ENCODE results near the gene EYS. TPM values are rescaled to one million over a fixed set of nuclear protein-coding genes. Genes with fewer than 3 reads are reported as not detected.

Gene EYS
- total RNA-seq, 1 donor from 2014 or later: 0.31 TPM

DNA sequence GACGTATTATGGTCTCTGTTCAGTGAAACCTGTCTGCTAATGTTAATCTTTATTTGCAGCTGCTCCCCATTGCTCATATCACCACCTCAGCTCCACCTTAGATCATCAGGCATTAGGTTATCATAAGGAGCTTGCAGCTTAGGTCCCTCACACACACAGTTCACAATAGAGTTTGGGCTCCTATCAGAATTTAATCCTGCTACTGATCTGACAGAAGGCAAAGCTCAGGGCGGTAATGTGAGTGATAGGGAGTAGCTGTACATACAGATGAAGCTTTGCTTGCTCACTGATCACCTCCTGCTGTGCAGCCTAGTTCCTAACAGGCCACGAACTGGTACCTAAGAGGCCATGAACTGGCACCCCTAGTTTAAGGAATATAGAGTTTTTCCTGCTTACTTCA is 989.7 kb downstream of the EYS start:
- ATAC-seq (no peak), DNase-seq (ENCODE audit: low spot score) (no peak)
- intact Hi-C loops (cut with DNase I): no loop called here

DNA sequence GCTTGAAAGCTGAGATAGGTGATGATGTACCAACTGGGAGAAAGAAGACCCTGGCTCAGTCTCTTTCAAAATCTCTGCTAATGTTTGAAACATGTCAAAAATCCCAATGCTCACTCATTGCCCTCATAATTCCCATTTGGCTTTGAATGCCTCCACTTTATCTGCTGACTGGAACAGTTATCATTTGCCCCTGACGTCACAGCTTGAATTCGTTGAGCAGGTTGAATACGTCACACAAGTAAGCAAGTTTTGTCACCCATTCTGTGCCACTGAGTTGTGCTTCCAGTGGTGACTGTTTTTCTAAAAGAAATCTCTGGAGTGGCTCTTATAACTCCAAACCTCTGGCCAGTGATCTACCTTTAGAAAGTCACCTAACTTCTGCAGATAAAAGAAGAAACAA is 991.4 kb downstream of the EYS start:
- ATAC-seq (no peak), DNase-seq (ENCODE audit: low spot score) (no peak)
- intact Hi-C loops (cut with DNase I): no loop called here

DNA sequence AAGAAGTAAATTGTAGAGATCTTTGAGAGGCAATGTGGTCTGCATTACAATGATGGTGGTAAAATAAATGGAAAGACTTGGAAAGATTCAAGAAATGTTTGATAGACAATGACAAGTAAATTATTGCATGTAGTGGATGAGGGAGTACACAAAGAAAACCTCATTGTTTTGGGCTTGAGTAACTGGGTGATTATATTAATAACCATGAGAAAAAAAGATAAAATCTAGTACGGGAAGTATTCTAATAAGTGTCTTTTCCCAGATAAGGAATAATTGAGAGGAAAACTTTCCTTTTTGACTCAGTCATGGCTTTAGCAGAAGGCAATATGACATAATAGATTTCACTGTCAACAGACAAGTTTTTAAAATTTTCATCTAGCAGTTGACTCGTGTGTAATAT is 993.0 kb downstream of the EYS start:
- intact Hi-C loops (cut with DNase I): no loop called here
- ATAC-seq (no peak), DNase-seq (ENCODE audit: low spot score) (no peak)

DNA sequence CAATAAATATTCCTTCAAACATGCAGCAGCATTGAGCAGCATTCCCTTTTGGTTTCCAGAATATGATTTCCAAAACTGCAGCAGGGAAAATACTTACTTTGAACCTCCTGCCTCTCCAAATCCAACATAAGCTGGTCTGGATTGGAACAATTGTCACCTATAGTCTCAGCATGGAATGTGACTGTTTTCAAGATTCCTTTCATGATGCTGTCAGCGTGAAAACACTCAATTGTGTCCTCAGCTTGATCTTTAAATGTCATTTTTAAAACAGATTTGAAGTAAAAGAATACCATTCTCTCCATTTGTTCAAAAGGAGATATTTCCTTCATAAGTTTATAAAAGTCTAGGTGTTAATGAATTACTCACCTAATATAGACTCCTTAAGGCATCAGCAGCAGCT is 993.9 kb downstream of the EYS start:
- no peak for DNase-seq (ENCODE audit: low spot score)
- no peak for ATAC-seq
- intact Hi-C loops (cut with DNase I): no loop called here

DNA sequence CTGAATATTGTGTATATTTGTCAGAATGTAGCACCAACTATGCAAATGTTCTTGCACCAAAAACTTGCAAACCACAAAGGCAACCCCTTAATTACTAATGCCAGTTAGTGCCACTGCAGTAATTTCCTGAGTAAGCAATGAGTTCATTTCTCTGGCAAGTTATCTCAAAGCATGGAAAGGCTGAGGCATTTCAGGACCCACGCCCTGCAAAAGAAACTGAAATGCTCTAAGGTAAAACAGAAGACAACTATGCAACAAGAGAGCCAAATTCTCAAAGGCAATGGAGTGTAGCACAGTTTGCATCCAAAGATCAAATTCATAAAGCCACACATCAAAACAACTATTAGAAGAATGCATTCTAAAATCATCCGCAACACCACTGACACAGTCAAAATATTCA is 994.4 kb downstream of the EYS start:
- intact Hi-C loops (cut with DNase I): no loop called here
- DNase-seq (ENCODE audit: low spot score): no peak
- ATAC-seq: no peak

DNA sequence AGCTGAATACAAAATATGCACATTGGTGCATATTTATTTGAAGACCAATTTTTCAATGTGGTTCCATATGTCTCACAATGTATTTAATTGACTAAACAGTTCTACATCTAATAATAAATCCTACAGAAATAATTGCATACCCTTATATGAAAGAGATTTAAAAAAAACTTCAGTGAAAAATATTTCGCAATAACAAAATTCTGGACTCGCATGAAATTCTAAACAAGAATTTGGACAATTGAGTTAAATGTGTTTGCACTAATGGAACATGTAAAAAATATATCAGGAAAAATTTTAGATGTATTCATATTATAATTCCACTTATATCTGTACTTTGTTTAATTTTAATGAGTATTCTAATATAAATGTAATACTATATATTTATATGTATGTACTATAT is 1003.1 kb downstream of the EYS start:
- no peak for DNase-seq (ENCODE audit: low spot score)
- intact Hi-C loops (cut with DNase I): no loop called here
- ATAC-seq: no peak

DNA sequence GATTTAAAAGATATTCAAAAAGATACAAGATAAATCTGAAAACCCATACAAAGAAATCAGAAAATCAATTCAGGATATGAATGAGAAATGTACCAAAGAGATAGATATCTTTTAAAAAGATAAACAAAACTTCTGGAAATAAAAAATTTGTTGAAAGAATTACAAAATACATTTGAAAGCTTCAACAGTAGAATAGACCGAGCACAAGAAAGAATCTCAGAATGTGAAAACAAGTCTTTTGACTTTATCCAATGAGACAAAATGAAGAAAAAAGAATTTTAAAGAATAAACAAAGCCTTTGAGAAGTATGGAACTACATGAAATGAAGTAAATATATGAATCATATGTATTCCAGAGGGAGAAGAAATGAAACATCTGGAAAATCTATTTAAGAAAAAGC is 1011.0 kb downstream of the EYS start:
- ATAC-seq (no peak), DNase-seq (ENCODE audit: low spot score) (no peak)
- intact Hi-C loops (cut with DNase I): no loop called here

DNA sequence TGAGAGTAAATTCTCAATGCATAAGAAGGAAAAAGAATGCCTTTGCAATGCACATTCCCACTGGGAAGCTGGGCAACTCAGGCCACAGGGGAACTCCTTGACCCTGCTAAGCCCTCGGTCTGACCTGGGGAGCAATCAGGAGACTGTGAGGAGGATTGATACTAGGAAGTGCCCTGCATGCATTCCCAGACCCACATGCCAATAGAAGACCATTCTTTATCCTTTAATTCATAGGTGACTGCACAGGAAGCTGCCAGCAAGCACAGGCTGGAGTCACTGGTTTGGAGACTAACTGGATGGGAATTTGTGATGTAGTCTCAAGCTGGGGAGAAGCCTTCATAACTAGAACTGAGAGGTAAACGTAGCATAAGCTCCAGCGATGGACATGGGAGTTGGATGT is 1012.7 kb downstream of the EYS start:
- no peak for ATAC-seq
- intact Hi-C loops (cut with DNase I): no loop called here
- no peak for DNase-seq (ENCODE audit: low spot score)

DNA sequence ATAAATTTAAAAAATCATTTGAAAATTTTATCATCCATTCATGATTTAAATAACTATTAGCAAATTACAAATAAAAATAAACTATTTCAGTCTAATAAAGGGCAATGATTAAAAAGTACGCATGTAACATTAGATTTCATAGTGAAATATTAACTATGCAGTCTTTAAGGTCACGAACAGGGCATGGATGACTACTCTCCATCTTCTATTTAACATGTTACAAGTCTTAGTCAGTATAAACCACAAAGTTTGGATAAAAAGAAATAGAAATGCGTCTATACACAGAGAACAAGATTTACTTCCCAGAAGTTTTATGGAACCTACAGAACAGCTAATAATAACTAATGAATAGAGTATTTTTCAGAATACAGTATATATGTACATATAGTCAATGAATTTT is 1016.0 kb downstream of the EYS start:
- no peak for ATAC-seq

DNA sequence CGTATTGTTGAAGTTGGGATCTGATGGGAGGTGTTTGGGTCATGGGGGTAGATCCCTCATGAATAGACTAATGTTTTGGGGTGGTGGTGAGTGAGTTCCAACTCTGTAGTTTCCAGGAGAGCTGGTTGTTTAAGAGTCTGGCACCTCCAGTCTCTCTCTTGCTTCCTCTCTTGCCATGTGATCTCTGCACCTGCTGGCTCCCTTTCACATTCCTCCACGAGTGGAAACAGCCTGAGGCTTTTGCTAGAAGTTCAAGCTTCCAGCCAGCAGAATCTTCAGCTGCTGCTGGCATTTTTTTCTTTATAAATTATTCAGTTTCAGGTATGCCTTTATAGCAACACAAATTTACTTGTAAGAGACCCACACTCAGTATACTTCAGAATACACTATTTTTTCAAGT is 1021.6 kb downstream of the EYS start:
- ATAC-seq: no peak
- DNase-seq (ENCODE audit: low spot score): no peak
- intact Hi-C loops (cut with DNase I): no loop called here

More for the DNA sequence above, 1016.0 kb downstream of the EYS start:
- intact Hi-C loops (cut with DNase I): no loop called here
- DNase-seq (ENCODE audit: low spot score): no peak

DNA sequence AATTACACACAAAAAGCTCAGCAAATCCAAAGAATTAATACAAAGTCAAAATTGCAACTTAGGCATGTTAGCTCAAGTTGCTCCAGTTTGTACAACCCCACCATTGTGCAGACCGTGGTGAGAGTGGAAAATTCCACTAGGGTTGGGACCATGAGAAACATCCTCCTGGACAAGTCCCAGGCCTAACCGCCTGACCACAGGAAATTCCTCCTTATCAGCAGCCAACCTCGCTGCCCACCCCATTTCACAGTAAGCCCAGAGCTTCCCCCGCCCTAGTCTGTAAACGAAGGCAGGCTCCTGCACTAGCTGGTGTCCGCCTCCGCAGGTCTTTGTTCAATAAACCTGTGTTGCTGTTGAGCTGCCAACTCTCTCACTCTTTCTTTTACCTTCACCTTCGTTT is 1023.3 kb downstream of the EYS start:
- ATAC-seq (no peak), DNase-seq (ENCODE audit: low spot score) (no peak)
- intact Hi-C loops (cut with DNase I): no loop called here

DNA sequence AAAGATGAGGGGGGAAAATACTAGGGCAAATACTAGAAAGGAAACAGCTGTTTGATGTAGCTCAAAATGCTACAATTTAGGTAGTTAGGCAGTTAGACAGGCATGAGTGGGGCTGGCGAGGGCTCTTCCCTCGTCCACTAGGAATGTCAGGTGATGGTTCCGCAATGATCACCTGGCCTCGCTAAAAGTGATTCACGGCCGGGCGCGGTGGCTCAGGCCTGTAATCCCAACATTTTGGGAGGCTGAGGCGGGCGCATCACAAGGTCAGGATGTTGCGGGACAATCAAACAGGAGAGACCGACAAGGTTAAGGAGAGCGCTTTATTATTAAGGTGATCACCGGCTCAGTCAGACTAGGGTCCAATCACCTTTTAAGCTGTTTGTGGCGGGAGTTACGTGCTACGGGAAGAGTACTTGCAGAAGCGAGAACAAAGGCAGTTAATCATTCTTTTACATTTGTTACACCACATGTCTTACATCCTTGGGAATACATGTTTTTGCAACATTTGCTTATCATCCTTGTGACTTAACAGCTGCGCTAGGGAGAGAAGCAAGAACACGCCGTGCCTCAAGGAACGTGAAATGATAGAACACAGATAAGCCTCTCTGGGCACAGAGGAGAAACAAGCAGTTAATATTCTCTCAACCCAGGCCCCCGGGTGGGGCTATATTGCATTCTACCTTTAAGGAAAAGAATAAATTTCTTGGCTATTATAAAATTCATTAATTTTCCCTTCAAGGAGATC is 1025.4 kb downstream of the EYS start:
- ATAC-seq (no peak), DNase-seq (ENCODE audit: low spot score) (no peak)
- intact Hi-C loops (cut with DNase I): no loop called here

DNA sequence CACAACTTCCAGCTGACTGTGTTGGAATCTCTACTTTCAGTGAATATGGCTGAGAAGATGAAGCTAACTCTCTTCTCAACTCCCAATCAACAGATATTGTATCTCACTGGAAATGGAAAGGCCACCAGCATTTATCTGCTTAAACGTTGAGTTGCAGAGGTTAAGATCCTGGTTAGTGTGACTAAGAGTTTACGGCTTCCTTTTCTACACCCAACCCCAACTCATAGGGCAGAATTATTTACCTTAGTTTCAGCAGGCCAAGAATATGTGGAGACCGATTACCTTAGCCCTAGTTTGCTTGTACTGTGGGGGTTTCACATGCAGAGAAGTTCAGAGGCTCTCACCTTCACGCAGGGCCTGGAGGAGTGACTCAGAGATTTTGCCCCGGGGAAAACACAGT is 1026.6 kb downstream of the EYS start:
- DNase-seq (ENCODE audit: low spot score) (no peak), ATAC-seq (no peak)
- intact Hi-C loops (cut with DNase I): no loop called here

DNA sequence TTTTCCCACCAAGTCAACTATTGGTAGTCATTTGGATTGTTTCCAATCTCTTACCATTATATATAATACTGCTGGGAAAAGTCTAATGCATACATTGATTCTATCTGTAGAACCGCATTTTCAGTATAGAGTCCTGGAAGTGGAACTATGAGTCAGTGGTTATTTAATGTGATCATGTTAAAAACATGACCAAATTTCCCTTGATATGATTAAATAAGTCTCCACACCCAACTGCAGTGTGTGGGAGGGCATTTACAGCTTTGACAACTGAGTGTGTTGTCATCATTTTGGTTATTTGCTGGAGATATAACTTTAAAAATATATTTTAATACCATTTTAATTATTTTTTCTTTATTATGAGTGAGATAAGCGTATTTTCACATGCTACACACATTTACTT is 1027.6 kb downstream of the EYS start:
- intact Hi-C loops (cut with DNase I): no loop called here
- no peak for DNase-seq (ENCODE audit: low spot score)
- no peak for ATAC-seq

DNA sequence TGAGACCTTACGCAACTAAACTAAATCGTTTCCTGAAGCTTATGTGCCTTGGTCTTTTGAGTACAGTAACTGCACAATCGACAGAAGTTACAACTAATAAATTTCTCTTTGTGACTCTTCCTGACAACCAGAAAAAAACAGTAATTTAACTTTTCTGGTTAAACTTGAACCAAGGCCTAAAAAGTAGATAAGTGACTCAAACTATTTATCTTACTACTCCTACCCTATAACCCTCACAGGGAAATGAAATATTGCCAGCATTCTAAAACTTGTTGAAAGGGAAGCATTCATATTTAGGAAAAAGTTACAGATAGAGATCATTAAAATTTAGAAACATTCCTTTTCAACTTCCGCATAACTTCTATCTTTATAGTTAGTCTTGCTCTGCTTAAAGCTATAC is 1034.4 kb downstream of the EYS start:
- intact Hi-C loops (cut with DNase I): no loop called here
- no peak for ATAC-seq

DNA sequence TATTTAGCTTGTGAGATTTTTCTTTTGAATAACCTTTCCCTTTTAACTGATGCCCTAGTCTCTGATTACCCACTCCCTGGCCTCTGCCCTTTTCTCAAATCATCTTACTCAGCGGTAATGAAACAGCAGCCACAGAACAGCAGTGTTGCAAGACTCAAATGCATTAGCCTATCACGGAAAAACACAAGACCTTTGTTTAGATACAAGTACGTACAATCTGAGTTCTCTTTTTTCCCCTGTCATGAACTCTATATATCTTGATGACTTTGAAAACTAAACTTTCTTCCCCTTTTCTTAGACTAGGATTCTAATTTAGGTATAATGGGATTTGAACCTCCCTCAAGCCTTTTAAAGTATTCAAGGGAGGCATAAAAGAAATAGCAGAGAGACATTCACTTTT is 1034.9 kb downstream of the EYS start:
- intact Hi-C loops (cut with DNase I): no loop called here
- DNase-seq (ENCODE audit: low spot score) (no peak), ATAC-seq (no peak)

More for the DNA sequence above, 1034.4 kb downstream of the EYS start:
- no peak for DNase-seq (ENCODE audit: low spot score)

DNA sequence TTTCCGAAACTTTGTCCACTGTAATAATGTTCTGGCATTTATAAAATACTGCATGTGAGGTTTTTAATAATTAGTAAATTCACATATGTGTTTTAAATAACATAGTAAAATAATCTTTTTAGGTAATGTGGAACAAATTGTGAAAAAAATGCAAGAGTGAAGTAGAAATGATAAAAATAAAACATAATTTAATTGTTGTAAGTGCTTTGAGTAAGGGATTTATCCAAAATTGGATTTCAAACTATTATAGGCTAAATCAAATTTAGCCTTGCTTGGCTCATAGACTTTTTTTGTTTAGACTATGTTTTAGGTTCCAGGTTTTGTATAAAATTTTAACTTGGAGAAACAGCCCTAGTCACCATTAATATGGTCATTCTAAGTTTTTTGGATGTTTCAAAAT is 1041.9 kb downstream of the EYS start:
- intact Hi-C loops (cut with DNase I): no loop called here
- DNase-seq (ENCODE audit: low spot score) (no peak), ATAC-seq (no peak)

DNA sequence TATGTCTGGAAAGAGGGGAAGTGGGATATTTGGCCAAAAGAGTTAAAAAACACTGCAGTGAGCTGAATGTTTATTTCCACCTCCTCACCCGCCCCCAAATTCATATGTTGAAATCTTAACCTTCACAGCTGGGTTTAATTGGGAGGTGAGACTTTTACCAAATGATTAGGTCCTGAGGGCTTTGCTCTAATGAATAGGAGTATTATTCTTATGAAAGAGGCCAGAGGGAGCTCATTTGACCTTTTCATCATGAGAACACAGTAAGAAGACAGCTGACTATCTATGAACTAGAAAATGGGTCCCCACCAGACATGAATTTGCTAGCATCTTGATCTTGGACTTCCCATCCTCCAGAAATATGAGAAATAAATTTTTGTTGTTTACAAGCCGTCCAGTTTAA is 1042.5 kb downstream of the EYS start:
- intact Hi-C loops (cut with DNase I): no loop called here
- DNase-seq (ENCODE audit: low spot score): no peak
- peak; percentile 82 for ATAC-seq

DNA sequence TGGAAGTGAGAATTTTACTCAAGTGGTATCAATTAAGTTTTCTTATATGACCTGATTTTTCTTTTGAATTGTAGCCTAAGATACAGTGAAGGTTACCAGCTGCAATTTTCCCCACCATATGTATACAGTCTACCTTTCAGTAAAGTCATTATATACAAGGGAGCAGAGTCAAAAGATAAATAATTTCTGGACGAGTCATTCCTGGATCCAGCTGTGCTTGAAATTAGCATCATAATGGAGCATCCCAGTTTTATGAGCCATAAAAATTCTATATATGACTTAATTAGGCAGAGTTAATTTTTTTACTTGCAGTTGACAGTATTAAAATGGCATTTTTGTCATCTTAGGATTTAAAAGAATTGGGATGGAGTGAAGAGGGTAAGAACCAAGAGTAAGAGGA is 1063.0 kb downstream of the EYS start:
- ATAC-seq (no peak), DNase-seq (ENCODE audit: low spot score) (no peak)
- intact Hi-C loops (cut with DNase I): no loop called here

DNA sequence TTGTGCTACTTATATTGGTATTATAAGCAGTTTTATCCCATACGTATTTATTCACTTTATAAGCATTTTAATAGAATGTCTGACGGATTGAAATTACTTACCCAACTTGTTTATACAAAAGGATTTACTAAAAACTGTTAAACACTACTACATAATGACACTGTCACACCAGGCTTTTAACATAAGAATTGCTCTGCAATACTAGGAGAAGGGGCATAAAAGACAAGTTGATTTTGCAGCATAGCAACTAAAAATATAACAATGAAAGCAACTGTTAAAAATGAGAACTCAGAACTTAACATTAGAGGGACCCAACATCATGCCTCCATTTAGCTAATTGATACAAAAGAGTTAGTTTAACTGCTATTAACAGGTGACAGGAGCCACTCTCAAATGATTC is 1076.1 kb downstream of the EYS start:
- intact Hi-C loops (cut with DNase I): no loop called here
- DNase-seq (ENCODE audit: low spot score) (no peak), ATAC-seq (no peak)

DNA sequence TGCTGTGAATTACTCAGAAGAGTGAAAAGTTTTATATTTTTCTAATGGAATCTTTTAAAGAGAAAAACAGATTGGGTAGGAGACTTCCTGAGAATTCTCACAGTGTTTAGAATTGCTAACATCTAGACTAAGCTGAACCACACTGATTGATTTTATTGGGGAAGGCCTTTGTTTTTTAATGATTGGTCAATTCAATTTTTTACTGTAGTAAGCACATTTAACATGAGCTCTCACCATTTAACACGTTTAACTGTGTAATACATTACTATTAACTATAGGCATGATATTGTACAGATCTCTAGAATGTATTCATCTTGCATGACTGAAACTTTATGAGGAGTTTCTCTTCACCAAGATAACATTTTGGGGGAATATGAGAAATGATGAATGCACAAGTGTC is 1084.1 kb downstream of the EYS start:
- DNase-seq (ENCODE audit: low spot score) (no peak), ATAC-seq (no peak)
- intact Hi-C loops (cut with DNase I): no loop called here

DNA sequence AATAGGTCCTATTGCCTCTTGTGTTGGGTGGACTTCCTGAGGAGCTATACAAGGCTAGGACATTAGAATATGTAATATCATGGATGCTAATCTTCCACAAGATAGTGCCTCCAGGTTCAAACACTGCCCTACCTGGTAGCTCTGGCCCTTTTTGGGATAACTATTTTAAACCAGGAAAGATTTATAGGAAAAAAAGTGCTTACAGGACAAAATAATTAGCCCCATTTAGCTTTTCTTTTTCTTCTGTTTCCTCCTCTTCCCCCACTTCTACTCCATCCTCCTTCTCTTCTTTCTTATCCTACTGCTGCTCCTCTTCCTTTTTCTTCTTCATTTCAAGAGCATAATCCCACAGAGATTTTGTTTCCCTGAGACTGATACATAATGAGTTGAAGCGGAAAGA is 1104.0 kb downstream of the EYS start:
- no peak for DNase-seq (ENCODE audit: low spot score)
- intact Hi-C loops (cut with DNase I): no loop called here
- no peak for ATAC-seq

Data from sciatic nerve (tissue), 2 donors.